ENCODE results near the gene ATP6AP1. TPM values are rescaled to one million over a fixed set of nuclear protein-coding genes. Genes with fewer than 3 reads are reported as not detected.
A peak's percentile ranks its signal among the peaks of the same experiment; 100 is the strongest.

The ATP6AP1 gene
- total RNA-seq, 2 experiments from 2014 or later, result 52.3 to 53.2 TPM

- ChIA-PET CTCF (interaction anchor here (1.2 to 1.3 kb wide), 2 partner anchors 12 to 79 kb away, joined by 3 to 4 read pairs; partner anchors contain the start of genes RPL10 and SLC10A3), POLR2A (interaction anchor here (1.0 to 5.8 kb wide), 6 partner anchors 8 to 79 kb away, joined by 3 to 27 read pairs (median 7); partner anchors contain the start of genes RPL10, SLC10A3 and UBL4A)
- H3K9me3 Mint-ChIP-seq, result no peaks in the 10 kb centered on the region
Measured at GRCh38 chrX:154477891-154478477, 49.5 kb downstream of the ATP6AP1 start.

GRCh38 chrX:154478728-154479622 is 50.5 kb downstream of the ATP6AP1 start, which contains the start of gene LAGE3:
LAGE3 (minus strand) TSS chrX:154479281; CDS start chrX:154478915, 366 bp downstream.
- no peaks in the 10 kb centered on the region for H3K27me3 Mint-ChIP-seq
- POLR2A ChIA-PET, result interaction anchor here (1.0 to 5.8 kb wide), 4 partner anchors 11 to 80 kb away, joined by 3 to 27 read pairs (median 8); partner anchors contain the start of genes RPL10 and SLC10A3
- H3K27ac Mint-ChIP-seq, result peak within 1 kb of the TSS; percentile 79
- H3K4me1 Mint-ChIP-seq, result peaks cover 30% of the 10 kb centered on the region
- peaks cover 6% of the 10 kb centered on the region for H3K36me3 Mint-ChIP-seq (ENCODE audit: low read depth)
- peak; percentile 95 for DNase-seq
- H3K4me3 Mint-ChIP-seq, result peak within 1 kb of the TSS; percentile 76
- H3K9me3 Mint-ChIP-seq, result no peaks in the 10 kb centered on the region
- CTCF ChIA-PET, result interaction anchor here (1.3 kb wide), 1 partner anchor 80 kb away, joined by 3 read pairs; the partner anchor contains the start of gene RPL10

More at GRCh38 chrX:154477891-154478477, 49.5 kb downstream of the ATP6AP1 start:
- peaks cover 3% of the 10 kb centered on the region for H3K36me3 Mint-ChIP-seq (ENCODE audit: low read depth)
- H3K27ac Mint-ChIP-seq, result peak overlapping the region; percentile 66
- H3K27me3 Mint-ChIP-seq, result no peaks in the 10 kb centered on the region
- H3K4me3 Mint-ChIP-seq, result peak overlapping the region; percentile 76
- peaks cover 27% of the 10 kb centered on the region for H3K4me1 Mint-ChIP-seq
- no peak for DNase-seq

GRCh38 chrX:154481195-154481594 is 52.7 kb downstream of the ATP6AP1 start:
- ChIA-PET CTCF (no interaction called here), POLR2A (interaction anchor here (1.4 to 5.8 kb wide), 2 partner anchors 9 to 83 kb away, joined by 4 to 27 read pairs; partner anchors contain the start of genes RPL10 and SLC10A3)
- peaks cover 38% of the 10 kb centered on the region for H3K4me1 Mint-ChIP-seq
- no peak for DNase-seq
- peaks cover 11% of the 10 kb centered on the region for H3K36me3 Mint-ChIP-seq (ENCODE audit: low read depth)
- no peaks in the 10 kb centered on the region for H3K27me3 Mint-ChIP-seq
- peak overlapping the region; percentile 62 for H3K27ac Mint-ChIP-seq
- no peaks in the 10 kb centered on the region for H3K9me3 Mint-ChIP-seq
- H3K4me3 Mint-ChIP-seq, result no peak overlapping the region

GRCh38 chrX:154481911-154482601 is 53.6 kb downstream of the ATP6AP1 start:
- peaks cover 34% of the 10 kb centered on the region for H3K4me1 Mint-ChIP-seq
- no peak overlapping the region for H3K4me3 Mint-ChIP-seq
- H3K36me3 Mint-ChIP-seq (ENCODE audit: low read depth), result peaks cover 11% of the 10 kb centered on the region
- ChIA-PET POLR2A (interaction anchor here (1.4 to 5.8 kb wide), 2 partner anchors 8 to 84 kb away, joined by 4 to 27 read pairs; partner anchors contain the start of genes RPL10 and SLC10A3), CTCF (no interaction called here)
- DNase-seq, result no peak
- no peak overlapping the region for H3K27ac Mint-ChIP-seq
- H3K9me3 Mint-ChIP-seq, result no peaks in the 10 kb centered on the region
- no peaks in the 10 kb centered on the region for H3K27me3 Mint-ChIP-seq

GRCh38 chrX:154482786-154483185 is 54.3 kb downstream of the ATP6AP1 start:
- POLR2A ChIA-PET, result interaction anchor here (1.0 to 1.4 kb wide), 2 partner anchors 54 to 70 kb away, joined by 3 to 4 read pairs; partner anchors contain the start of gene ATP6AP1
- DNase-seq, result no peak
- no peaks in the 10 kb centered on the region for H3K9me3 Mint-ChIP-seq

GRCh38 chrX:154483325-154483724 is 54.8 kb downstream of the ATP6AP1 start:
- no peak for DNase-seq
- Mint-ChIP-seq H3K27ac (no peak overlapping the region), H3K4me3 (no peak overlapping the region), H3K27me3 (no peaks in the 10 kb centered on the region), H3K9me3 (no peaks in the 10 kb centered on the region), H3K36me3 (ENCODE audit: low read depth) (peaks cover 18% of the 10 kb centered on the region), H3K4me1 (peaks cover 32% of the 10 kb centered on the region)
- ChIA-PET POLR2A (interaction anchor here (1.0 to 1.4 kb wide), 2 partner anchors 54 to 71 kb away, joined by 3 to 4 read pairs; partner anchors contain the start of gene ATP6AP1), CTCF (no interaction called here)

More at GRCh38 chrX:154482786-154483185, 54.3 kb downstream of the ATP6AP1 start:
- peaks cover 13% of the 10 kb centered on the region for H3K36me3 Mint-ChIP-seq (ENCODE audit: low read depth)
- H3K4me3 Mint-ChIP-seq, result no peak overlapping the region
- H3K4me1 Mint-ChIP-seq, result peaks cover 30% of the 10 kb centered on the region
- CTCF ChIA-PET, result no interaction called here
- no peaks in the 10 kb centered on the region for H3K27me3 Mint-ChIP-seq
- no peak overlapping the region for H3K27ac Mint-ChIP-seq

GRCh38 chrX:154484255-154485149 is 56.0 kb downstream of the ATP6AP1 start:
- peak overlapping the region; percentile 58 for H3K4me3 Mint-ChIP-seq
- DNase-seq, result peak; percentile 20
- CTCF ChIA-PET, result no interaction called here

GRCh38 chrX:154485150-154486051 is 56.9 kb downstream of the ATP6AP1 start:
- peaks cover 18% of the 10 kb centered on the region for H3K36me3 Mint-ChIP-seq (ENCODE audit: low read depth)
- H3K9me3 Mint-ChIP-seq, result no peaks in the 10 kb centered on the region
- H3K27ac Mint-ChIP-seq, result peak overlapping the region; percentile 64
- ChIA-PET CTCF (no interaction called here), POLR2A (interaction anchor here (1.1 to 4.3 kb wide), 5 partner anchors 8 to 87 kb away, joined by 3 to 30 read pairs (median 5); partner anchors contain the start of genes PLXNA3 and RPL10)
- peaks cover 40% of the 10 kb centered on the region for H3K4me1 Mint-ChIP-seq
- no peak for DNase-seq
- no peaks in the 10 kb centered on the region for H3K27me3 Mint-ChIP-seq
- H3K4me3 Mint-ChIP-seq, result peak overlapping the region; percentile 58

More at GRCh38 chrX:154484255-154485149, 56.0 kb downstream of the ATP6AP1 start:
- Mint-ChIP-seq H3K27ac (peak overlapping the region; percentile 31), H3K9me3 (no peaks in the 10 kb centered on the region), H3K4me1 (peaks cover 39% of the 10 kb centered on the region), H3K27me3 (no peaks in the 10 kb centered on the region), H3K36me3 (ENCODE audit: low read depth) (peaks cover 18% of the 10 kb centered on the region)
- POLR2A ChIA-PET, result interaction anchor here (1.6 to 4.3 kb wide), 2 partner anchors 43 to 86 kb away, joined by 5 to 30 read pairs; partner anchors contain the start of gene RPL10

GRCh38 chrX:154486052-154486395 is 57.5 kb downstream of the ATP6AP1 start:
- peak; percentile 47 for DNase-seq
- CTCF ChIA-PET, result interaction anchor here (1.7 kb wide), 1 partner anchor 112 kb away, joined by 5 read pairs; the partner anchor contains the start of gene FLNA
- POLR2A ChIA-PET, result interaction anchor here (1.1 to 4.3 kb wide), 8 partner anchors 9 to 515 kb away, joined by 3 to 30 read pairs (median 6); partner anchors contain the start of genes HCFC1, PLXNA3 and RPL10
- Mint-ChIP-seq H3K27ac (no peak overlapping the region), H3K9me3 (no peaks in the 10 kb centered on the region), H3K27me3 (no peaks in the 10 kb centered on the region), H3K4me3 (peak overlapping the region; percentile 58), H3K4me1 (peaks cover 40% of the 10 kb centered on the region), H3K36me3 (ENCODE audit: low read depth) (peaks cover 18% of the 10 kb centered on the region)
